Measurements from ENCODE around the gene SH2B2.
"Not testable (repeated sequence)": the region's sequence is repeated elsewhere in the genome, so short reads cannot be mapped to it uniquely, and the experiment has no call there.

The SH2B2 gene

DNA sequence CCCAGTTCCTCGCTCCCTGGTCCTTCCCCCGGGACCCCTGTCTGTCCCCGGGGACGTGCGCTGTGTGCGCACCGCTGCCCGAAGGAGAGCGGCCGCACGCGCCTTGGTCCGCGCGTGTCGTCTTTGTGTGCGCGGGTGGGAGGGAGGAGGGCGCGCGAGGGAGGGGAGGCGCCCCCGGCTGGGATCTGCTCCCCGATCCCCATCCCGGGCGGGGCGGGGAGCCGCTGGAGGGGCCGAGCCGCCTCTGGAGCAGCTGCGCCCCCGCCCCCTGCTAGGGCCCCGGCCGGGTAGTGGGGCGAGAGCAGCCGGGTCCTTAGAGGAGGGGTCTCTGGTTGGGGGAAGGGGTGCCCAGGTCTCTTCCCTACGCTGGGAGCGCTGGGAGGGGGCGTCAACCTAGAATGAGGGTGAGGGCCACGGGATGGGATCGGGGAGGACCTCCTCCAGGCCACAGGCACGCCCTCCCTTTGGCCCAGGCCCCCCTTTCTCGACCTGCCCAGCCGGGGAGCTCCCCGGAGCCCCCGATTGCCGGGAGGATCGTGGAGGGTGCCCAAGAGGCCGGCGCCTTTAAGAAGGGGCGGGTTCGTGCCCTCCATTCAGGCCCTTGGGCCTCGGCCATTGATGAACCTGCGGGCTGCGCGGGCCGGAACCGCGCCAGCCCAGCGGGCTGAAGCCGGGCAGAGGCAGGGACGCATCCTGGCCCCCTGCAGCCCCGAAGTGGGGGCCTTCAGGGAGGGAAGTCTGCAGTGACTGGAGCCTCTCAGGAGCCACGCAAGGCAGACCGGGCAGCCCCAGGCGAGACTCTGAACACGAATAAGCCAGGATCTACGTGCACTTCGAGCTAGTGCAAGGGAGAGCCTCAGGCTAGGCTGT lies 678 bp downstream of the SH2B2 start:
- DNase-seq (ENCODE audit: low read depth), result no peak

- DNase-seq (ENCODE audit: low read depth), result no peak
Observed at GRCh38 chr7:102287981-102288278, 1.3 kb downstream of the SH2B2 start.

DNA sequence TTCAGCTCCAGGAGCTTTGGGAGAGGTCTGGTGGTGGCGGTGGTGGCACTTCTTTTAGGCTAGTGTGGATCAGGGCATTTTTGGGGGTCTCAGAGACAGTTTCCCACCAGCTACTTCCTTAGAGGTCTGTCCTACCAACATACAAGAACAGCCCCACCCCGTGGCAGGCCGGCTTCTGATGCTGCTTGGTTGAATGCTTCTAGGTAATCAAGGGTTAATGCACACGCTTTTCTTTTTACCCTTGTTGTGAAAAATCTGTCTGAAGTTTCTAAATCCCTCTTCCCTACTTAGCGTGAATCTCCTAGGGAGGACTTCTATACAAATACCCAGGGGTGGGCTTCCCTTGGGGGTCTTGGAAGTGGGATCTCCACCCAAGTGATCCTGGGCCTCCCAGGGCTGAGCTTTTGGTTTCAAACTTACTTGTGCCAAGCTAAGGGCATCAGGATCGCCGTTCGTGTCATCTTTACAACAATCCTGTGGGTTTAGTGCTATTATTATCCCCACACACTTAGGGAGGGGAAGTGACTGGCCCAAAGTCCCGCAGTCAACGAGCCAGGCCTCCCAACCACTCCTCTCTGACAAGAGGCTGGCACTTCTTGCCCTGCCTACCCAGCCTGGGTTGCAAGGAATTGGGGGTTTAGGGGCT lies 1.7 kb downstream of the SH2B2 start:
- DNase-seq (ENCODE audit: low read depth), result no peak

DNA sequence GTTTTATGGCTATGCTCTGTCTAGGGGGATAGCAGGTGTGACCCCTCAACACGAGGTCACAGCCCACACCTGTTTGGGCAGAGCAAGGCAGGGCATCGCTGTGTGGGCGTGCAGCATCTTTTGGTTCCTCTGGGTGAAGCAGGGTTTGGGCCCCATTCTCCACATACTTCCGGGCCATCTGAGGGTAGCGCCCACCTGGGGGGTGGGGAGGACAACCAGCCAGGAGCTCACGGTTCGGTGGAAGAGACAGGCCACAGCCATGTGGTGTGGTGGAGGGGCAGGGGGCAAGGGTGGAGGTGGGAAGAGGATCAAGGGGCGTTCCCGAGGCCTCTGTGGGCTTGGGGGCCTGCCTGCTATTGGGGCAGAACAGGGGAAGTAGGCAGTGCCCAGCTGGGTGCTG lies 2.4 kb downstream of the SH2B2 start:
- no peak for DNase-seq (ENCODE audit: low read depth)

DNA sequence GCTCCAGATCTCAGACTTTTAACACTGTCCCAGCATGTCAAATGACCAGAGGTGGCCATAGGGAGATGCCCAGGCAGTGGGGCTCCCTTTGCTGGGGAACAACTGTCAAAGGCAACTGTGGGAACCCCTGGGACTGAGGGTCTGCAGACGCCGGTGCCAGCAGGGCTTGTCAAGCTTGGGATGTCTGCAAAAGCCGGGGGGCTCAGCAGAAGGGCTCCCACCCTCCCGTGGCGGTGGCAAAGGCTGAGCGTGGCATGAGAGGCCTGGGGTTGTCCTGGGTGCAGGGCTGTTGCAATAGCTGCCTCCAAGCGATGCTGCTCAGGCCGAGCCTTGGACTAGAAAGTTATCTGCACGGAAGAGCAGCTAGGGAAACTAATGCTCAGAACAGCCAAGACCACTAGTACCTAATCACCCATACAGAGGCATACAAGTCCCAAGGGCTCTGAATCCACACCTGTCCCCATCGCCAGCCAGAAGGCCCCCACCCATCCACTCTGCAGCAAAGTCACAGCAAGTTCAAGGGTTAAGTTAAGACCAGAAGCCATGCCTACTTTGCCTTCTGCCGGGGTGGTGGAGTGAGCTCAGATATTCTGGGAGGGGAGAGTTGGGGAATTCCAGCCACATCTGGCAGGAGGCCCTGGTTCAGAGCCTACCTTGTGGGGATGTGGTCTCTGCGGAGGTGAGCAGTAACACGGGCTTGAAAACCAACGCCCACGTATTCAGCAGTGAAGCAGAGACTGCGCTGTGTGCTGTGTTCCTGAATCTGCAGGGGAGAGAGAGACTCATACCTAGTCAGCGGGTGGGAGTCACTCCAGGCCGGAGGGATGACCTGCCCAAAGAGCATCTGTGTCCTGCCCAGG lies 4.6 kb downstream of the SH2B2 start:
- no peak for DNase-seq (ENCODE audit: low read depth)

DNA sequence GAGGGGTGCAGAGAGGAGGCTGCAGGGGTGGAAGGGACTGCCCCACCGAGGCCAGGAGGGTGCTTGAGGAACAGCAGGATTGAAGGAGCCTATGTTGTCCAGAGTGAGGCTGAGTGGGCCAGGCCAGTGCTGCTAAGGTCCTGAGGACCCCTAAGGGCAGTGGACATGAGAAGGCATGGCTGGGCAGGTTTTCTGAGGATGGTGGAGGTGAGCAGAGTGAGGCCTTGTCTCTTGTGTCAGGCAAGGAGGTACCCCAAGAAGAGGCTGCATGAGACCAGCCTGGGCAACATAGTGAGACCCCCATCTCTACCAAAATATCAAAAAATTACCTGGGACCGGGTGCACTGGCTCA lies 5.2 kb downstream of the SH2B2 start:
- no peak for DNase-seq (ENCODE audit: low read depth)

DNA sequence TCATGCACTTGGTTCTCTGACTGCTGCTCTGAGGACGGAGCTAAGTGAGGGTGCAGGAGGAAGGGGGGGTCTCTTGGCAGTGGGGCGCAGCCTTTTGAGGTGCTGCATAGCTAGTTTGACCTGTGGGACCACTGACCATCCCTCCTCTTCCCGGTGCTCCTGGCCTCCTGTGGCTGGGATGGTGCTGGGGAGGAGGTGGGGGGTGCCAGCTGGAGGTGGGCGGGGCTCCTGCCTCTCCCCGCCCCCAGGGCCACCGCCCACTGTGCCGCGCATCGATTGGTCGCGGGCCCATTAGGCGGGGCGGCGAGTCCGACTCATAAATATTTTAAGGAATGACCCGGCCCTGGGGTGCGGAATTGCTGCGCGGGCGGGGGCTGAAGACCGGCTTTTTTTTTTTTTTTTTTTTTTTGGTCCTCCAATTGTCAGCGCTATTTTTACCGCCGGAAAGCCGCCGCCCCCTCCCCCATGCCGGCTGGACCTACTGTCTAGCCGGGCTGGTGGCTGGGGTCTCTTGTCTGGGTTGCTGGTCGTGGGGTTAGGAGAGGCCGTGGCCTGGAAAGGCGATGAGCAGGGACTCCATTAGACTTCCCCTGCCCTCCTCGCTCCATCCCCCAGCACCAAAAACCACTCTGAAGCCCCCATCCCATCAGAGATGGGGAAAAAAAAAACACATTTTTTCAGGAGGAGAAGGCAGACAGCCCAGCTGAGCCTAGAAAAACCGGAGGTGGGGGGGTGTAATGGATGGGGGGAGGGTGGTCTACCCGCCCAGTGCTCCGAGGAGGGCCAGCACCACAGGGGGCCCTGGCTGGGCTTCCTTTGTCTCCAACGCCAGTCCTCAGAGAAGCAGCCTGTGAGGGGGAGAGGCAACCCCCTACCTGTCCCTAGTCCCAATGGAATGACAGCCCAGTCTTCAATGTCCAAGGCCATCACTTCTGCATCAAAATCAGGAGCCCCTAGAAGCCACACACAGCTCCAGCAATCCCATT lies 6.4 kb downstream of the SH2B2 start:
- no peak for DNase-seq (ENCODE audit: low read depth)

- DNase-seq (ENCODE audit: low read depth), result no peak
Observed at GRCh38 chr7:102294589-102294988, 7.9 kb downstream of the SH2B2 start.

GRCh38 chr7:102295346-102296178 lies 8.9 kb downstream of the SH2B2 start:
- no peak for DNase-seq (ENCODE audit: low read depth)

- DNase-seq (ENCODE audit: low read depth), result no peak
Observed at GRCh38 chr7:102296179-102296438, 9.4 kb downstream of the SH2B2 start.

DNA sequence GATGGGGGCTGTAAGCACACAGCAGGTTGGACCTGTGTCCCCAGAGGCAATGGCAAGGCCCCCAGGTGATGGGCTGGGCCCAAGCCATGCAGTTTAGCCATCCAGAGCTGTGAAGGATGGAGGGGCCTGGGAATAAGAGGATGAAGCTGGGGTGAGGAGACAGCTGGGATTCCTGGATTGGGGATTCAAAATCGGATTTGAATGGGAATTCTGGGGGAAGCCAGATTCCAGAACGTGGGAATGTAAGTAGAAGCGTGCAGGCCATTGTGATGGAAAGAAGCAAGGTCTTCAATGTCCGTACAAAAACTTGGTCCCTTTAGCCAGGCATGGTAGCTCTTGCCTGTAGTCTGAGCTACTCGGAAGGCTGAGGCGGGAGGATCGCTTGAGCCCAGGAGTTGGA lies 9.8 kb downstream of the SH2B2 start:
- no peak for DNase-seq (ENCODE audit: low read depth)

- DNase-seq (ENCODE audit: low read depth), result no peak
Observed at GRCh38 chr7:102297487-102298218, 11.0 kb downstream of the SH2B2 start.

DNA sequence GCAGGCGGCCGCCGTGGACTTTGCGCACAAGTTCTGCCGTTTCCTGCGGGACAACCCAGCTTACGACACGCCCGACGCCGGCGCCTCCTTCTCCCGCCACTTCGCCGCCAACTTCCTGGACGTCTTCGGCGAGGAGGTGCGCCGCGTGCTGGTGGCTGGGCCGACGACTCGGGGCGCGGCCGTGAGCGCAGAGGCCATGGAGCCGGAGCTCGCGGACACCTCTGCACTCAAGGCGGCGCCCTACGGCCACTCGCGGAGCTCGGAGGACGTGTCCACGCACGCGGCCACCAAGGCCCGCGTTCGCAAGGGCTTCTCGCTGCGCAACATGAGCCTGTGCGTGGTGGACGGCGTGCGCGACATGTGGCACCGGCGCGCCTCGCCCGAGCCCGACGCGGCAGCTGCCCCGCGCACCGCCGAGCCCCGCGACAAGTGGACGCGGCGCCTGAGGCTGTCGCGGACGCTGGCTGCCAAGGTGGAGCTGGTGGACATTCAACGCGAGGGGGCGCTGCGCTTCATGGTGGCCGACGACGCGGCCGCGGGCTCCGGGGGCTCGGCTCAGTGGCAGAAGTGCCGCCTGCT lies 14.1 kb downstream of the SH2B2 start:
- DNase-seq (ENCODE audit: low read depth), result no peak

- DNase-seq (ENCODE audit: low read depth), result not testable (repeated sequence)
Observed at GRCh38 chr7:102301367-102301766, 14.7 kb downstream of the SH2B2 start.

DNA sequence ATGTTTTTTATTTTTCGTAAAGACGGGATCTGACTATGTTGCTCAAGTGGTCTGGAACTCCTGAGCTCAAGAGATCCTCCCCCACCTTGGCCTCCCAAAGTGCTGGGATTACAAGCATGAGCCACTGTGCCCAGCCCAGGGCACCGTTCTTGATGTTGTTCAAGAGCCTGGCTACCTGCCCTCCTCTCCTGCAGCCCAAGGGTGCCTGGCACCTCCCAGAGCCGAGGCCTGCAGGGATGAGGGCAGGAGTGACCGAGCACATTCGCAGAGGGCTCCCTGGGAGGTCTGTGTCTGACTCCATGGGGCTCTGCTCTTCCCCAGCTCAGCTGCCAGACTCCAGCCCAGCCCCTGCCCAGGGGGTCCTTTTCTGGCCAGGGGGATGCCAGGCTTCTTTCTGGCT lies 15.4 kb downstream of the SH2B2 start:
- DNase-seq (ENCODE audit: low read depth), result no peak

DNA sequence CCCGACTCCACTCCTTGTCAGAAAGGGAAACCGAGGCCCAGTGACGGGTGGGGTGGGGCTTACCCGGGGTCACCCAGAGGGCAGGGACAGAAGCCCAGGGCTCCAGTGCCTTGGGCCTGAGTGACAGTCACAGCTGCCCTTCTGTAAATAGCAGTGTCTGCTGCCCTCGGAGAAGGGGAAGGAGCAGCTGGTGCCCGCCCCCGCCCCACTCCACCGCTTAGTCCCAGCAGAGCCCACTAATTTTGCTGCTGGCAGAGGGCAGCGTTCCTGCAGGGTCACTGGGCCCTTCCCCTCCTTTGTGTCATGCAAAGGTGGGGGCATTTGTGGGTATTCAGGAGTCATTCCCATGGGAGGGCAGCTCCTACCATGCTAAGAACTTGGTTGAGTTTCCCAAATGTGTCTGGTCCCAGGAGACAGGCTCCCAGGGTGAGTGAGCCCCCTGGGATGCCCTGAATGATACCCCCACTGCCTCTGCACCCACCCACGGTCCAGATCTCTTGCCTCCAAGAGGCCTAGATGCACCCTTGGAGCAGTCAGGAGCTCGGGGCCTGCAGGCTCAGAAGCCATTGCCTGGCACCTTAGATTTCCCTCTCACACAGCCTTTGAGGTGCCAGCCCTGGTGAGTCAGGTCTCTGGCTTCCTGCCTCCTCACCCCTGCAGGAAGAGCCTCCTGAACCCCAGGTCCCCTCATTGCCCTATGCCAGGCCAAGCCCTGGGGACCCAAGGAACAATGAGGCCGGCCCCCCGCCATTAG lies 17.2 kb downstream of the SH2B2 start:
- DNase-seq (ENCODE audit: low read depth), result no peak

DNA sequence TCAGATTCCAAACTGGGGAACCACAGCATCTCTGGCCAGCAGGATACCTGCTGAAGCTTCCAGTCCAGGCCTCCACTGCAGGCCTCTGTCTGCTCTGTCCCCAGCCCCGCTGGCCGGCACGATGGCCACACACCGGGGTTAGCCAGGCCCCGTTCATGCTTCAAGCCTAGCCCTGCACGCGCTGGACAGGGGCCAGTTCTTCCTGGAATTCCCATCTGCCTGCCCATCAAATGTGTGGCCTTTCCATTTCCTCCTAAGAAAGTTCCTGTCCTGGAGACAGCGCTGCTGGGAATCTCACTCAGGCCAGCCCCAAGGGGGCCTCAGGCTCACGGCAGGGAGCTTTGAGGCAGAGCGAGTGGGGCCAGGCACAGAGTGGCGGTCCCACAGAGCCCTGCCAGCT lies 18.0 kb downstream of the SH2B2 start:
- DNase-seq (ENCODE audit: low read depth), result no peak

DNA sequence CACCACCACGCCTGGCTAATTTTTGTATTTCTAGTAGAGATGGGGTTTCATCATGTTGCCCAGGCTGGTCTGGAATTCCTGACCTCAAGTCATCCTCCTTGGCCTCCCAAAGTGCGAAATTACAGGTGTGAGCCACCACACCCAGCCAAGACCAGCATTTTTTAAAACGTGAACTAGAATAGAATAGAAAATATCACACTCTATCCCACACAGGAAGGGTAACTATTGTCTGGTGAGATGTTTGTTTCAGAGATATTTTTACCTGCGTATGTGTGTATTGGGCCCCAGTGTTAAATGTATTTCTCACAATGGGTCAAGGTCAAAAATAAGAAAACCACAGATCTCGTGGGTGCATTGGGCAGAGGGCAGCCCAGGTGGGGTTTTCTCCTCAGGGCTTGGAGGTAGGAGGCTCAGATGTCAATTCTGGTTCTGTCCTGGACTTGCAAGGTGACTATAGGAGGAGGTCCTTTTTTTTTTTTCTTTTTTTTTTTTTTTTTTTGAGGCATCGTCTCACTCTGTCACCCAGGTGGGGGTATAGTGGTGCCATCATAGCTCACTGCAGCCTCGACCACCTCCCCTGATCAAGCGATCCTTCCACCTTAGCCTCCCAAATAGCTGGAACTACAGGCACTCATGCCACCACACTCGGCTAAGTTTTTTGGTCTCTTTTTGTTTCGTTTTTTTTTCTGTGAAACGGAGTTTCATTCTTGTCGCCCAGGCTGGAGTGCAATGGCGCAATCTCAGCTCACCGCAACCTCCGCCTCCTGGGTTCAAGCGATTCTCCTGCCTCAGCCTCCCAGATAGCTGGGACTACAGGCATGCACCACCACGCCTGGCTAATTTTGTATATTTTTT lies 19.0 kb downstream of the SH2B2 start:
- DNase-seq (ENCODE audit: low read depth), result no peak

Data from fibroblast of the conjunctiva (primary cell).